Astrocyte (in vitro differentiated cells and primary cell): ENCODE results near the gene SEMA4B. TPM values are rescaled to one million over a fixed set of nuclear protein-coding genes. Genes with fewer than 3 reads are reported as not detected.
A peak's percentile ranks its signal among the peaks of the same experiment; 100 is the strongest.

Experiments used
- DNase-seq: peaks from one replicate; pipeline ENCODE4 v3.0.0-alpha.2; 2010; ENCODE audit warnings: low read depth
- FAIRE-seq: peaks from 2 replicates; lab custom pipeline; 2011; peaks lifted over from hg19 to GRCh38; lab: Jason Lieb, UNC
- H2AFZ ChIP-seq: 2 replicates; pipeline ENCODE4 v1.6.0; 2012; ENCODE audit warnings: low read depth, low read length, inconsistent platforms
- H3K27ac ChIP-seq: 2 replicates; pipeline ENCODE4 v1.5.1; 2011; ENCODE audit warnings: low read depth, low read length, inconsistent platforms
- H3K27me3 ChIP-seq: 2 replicates; pipeline ENCODE4 v1.6.0; 2011; ENCODE audit warnings: low read length, inconsistent platforms; ENCODE audit not compliant: insufficient read depth
- H3K36me3 ChIP-seq: 2 replicates; pipeline ENCODE4 v1.5.1; 2011; ENCODE audit warnings: low read length, inconsistent platforms; ENCODE audit not compliant: insufficient read depth
- H3K4me1 ChIP-seq: 2 replicates; pipeline ENCODE4 v1.5.1; 2011; ENCODE audit warnings: low read length, inconsistent platforms; ENCODE audit not compliant: insufficient read depth
- H3K4me2 ChIP-seq: 2 replicates; pipeline ENCODE4 v1.6.0; 2012; ENCODE audit warnings: low read length, inconsistent platforms
- H3K4me3 ChIP-seq: 2 replicates; pipeline ENCODE4 v1.5.1; 2011; ENCODE audit warnings: low read depth, mild to moderate bottlenecking, low read length, inconsistent platforms; ENCODE audit not compliant: insufficient read depth
- H3K79me2 ChIP-seq: 2 replicates; pipeline ENCODE4 v1.6.0; 2012; ENCODE audit warnings: mild to moderate bottlenecking, low read length, inconsistent platforms; ENCODE audit not compliant: insufficient read depth
- H3K9ac ChIP-seq: 2 replicates; pipeline ENCODE4 v1.6.0; 2012; ENCODE audit warnings: mild to moderate bottlenecking, low read length, inconsistent platforms
- H3K9me3 ChIP-seq: 2 replicates; pipeline ENCODE4 v1.5.1; 2012; ENCODE audit warnings: low read depth, mild to moderate bottlenecking, low read length, inconsistent platforms; ENCODE audit not compliant: insufficient read depth
- H4K20me1 ChIP-seq: 2 replicates; pipeline ENCODE4 v1.6.0; 2012; ENCODE audit warnings: low read length, inconsistent platforms; ENCODE audit not compliant: insufficient read depth
- H3K27ac Mint-ChIP-seq: one replicate; pipeline ENCODE4 v1.8.0; 2021; ENCODE audit warnings: mild to moderate bottlenecking, mixed read lengths; ENCODE audit not compliant: unreplicated experiment
- H3K27me3 Mint-ChIP-seq: one replicate; pipeline ENCODE4 v1.8.0; 2021; ENCODE audit warnings: low read depth, mixed read lengths; ENCODE audit not compliant: unreplicated experiment
- H3K36me3 Mint-ChIP-seq: one replicate; pipeline ENCODE4 v1.8.0; 2021; ENCODE audit warnings: low read depth, mixed read lengths; ENCODE audit not compliant: unreplicated experiment
- H3K4me1 Mint-ChIP-seq: one replicate; pipeline ENCODE4 v1.8.0; 2021; ENCODE audit warnings: low read depth, mixed read lengths; ENCODE audit not compliant: unreplicated experiment
- H3K4me3 Mint-ChIP-seq: one replicate; pipeline ENCODE4 v1.8.0; 2021; ENCODE audit warnings: mild to moderate bottlenecking, moderate library complexity, mixed read lengths; ENCODE audit not compliant: unreplicated experiment
- H3K9me3 Mint-ChIP-seq: one replicate; pipeline ENCODE4 v1.8.0; 2021; ENCODE audit warnings: mild to moderate bottlenecking, mixed read lengths; ENCODE audit not compliant: unreplicated experiment
- EZH2 ChIP-seq: IDR thresholded peaks from 2 replicates; pipeline ENCODE4 v1.6.1; 2012; ENCODE audit warnings: mild to moderate bottlenecking, low read length, inconsistent platforms; ENCODE audit not compliant: insufficient read depth
- total RNA-seq: library from RNA; stranded (reverse); gene quantifications from 2 replicates; pipeline ENCODE4 v1.2.1, GENCODE V29; 2021
- TF ChIP-seq, protein P1 (sequence below): IDR thresholded peaks from 2 replicates; pipeline ENCODE4 v1.5.1; 2011; ENCODE audit warnings: low read depth, mild to moderate bottlenecking, inconsistent platforms, low read length, moderate library complexity; ENCODE audit not compliant: insufficient read depth

SEMA4B gene
- total RNA-seq, 1 donor from 2014 or later: 9.9 TPM

DNA sequence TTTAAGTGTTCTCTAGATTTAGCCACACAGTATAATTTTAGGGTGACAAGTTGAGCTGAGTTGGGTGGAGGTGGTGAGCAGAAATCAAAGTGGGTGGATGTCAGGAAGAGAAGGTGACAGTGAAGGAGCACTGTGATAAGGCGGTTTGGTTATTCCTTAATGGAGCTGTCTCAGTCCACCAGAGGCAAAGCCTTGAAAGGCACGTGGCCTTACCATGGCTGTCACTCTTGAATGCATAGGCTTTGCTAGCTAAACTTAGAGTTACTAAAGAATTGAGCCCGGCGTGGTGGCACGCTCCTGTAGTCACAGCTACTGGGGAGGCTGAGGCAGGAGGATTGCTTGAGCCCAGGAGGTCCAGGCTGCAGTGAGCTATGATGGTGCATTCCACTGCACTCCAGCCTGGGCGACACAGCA is 47.7 kb downstream of the SEMA4B start:
- Histone ChIP-seq H3K9ac (no peak overlapping the region), H3K4me1 (no peaks in the 10 kb centered on the region), H4K20me1 (no peaks in the 10 kb centered on the region), H3K9me3 (no peaks in the 10 kb centered on the region), H3K4me3 (peak overlapping the region; percentile 79), H3K27me3 (no peaks in the 10 kb centered on the region), H3K36me3 (no peaks in the 10 kb centered on the region), H3K27ac (no peak overlapping the region), H3K4me2 (peak overlapping the region; percentile 98), H2AFZ (peak overlapping the region; percentile 91), H3K79me2 (no peaks in the 10 kb centered on the region)
- DNase-seq (no peak), FAIRE-seq (no peak)
- H3K9me3 Mint-ChIP-seq: no peaks in the 10 kb centered on the region
- no peak overlapping the region for H3K27ac Mint-ChIP-seq
- H3K4me3 Mint-ChIP-seq: no peak overlapping the region
- H3K36me3 Mint-ChIP-seq: no peaks in the 10 kb centered on the region
- H3K27me3 Mint-ChIP-seq: no peaks in the 10 kb centered on the region
- H3K4me1 Mint-ChIP-seq: no peaks in the 10 kb centered on the region
- TF ChIP-seq, protein P1, sequence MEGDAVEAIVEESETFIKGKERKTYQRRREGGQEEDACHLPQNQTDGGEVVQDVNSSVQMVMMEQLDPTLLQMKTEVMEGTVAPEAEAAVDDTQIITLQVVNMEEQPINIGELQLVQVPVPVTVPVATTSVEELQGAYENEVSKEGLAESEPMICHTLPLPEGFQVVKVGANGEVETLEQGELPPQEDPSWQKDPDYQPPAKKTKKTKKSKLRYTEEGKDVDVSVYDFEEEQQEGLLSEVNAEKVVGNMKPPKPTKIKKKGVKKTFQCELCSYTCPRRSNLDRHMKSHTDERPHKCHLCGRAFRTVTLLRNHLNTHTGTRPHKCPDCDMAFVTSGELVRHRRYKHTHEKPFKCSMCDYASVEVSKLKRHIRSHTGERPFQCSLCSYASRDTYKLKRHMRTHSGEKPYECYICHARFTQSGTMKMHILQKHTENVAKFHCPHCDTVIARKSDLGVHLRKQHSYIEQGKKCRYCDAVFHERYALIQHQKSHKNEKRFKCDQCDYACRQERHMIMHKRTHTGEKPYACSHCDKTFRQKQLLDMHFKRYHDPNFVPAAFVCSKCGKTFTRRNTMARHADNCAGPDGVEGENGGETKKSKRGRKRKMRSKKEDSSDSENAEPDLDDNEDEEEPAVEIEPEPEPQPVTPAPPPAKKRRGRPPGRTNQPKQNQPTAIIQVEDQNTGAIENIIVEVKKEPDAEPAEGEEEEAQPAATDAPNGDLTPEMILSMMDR: no peak
- no peak for TF ChIP-seq EZH2

DNA sequence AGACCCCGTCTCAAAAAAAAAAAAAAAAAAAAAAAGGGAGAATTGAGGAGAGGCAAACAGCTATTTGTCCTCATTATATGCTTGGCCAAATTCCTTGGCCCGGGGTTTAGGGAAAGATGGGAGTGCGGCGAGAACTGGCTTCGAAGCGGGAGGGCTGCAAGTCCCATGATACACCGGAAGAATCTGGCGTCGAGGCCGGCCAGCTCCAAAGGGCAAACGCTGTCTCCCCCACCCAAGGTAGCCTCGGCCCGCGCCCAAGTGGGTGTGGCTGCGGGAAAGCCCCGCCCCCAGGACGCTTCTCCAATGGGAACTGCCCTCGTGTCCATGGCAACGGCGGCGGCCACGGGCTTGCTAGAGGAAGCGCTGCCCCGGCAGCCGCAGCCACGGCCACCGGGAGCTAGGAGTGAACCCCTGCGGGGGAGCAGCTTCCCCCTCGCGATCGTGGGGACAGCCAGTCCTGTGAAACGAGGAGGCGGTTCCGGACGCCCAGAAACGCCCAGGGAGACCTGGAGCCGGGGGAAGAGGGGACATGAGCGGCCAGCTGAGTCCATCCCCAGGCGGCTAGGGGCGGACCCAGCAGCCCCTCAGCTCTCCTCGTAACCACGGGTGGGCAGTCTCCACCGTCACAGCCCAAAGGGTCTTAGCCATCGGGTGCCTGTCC is 48.2 kb downstream of the SEMA4B start, which contains the start of gene TTLL13:
Gene TTLL13 (plus strand): TSS at position 354 of the 661 bp plus-strand sequence. CDS start 1,075 bp downstream, outside the sequence.
- H3K27ac Mint-ChIP-seq: no peak within 1 kb of the TSS
- H3K9ac ChIP-seq: peak within 1 kb of the TSS; percentile 73
- H3K27ac ChIP-seq: no peak within 1 kb of the TSS
- H3K9me3 Mint-ChIP-seq: no peaks in the 10 kb centered on the region
- TF ChIP-seq EZH2: no peak
- TF ChIP-seq, protein P1: no peak
- no peaks in the 10 kb centered on the region for H3K4me1 ChIP-seq
- FAIRE-seq: no peak
- H3K27me3 ChIP-seq: no peaks in the 10 kb centered on the region
- no peaks in the 10 kb centered on the region for H3K4me1 Mint-ChIP-seq
- peak within 1 kb of the TSS; percentile 79 for H3K4me3 ChIP-seq
- H3K36me3 ChIP-seq: no peaks in the 10 kb centered on the region
- H3K27me3 Mint-ChIP-seq: no peaks in the 10 kb centered on the region
- no peaks in the 10 kb centered on the region for H4K20me1 ChIP-seq
- no peaks in the 10 kb centered on the region for H3K79me2 ChIP-seq
- H3K36me3 Mint-ChIP-seq: no peaks in the 10 kb centered on the region
- DNase-seq: peak; percentile 65
- peak within 1 kb of the TSS; percentile 91 for H2AFZ ChIP-seq
- H3K4me3 Mint-ChIP-seq: peak within 1 kb of the TSS; percentile 71
- H3K4me2 ChIP-seq: peak within 1 kb of the TSS; percentile 98
- no peaks in the 10 kb centered on the region for H3K9me3 ChIP-seq

DNA sequence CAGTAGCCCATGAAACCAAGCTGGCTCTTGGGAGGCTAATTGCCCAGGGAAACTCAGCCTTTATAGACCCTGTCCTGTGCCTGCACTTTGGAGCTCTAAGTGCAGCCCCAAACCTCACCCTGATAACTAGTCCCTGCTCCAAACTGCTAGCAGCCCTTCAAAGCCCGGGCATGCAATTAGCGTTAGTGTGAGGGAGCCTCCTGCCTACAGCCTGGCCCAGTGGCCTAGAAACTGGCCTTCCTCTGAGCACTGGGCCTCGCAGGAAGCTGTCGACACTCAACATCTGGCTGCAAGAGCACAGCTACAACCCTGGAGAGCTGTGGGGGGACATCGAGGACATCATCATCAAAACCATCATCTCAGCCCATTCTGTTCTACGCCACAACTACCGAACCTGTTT is 56.6 kb downstream of the SEMA4B start:
- Histone ChIP-seq H3K4me3 (no peak overlapping the region), H3K27me3 (no peaks in the 10 kb centered on the region), H3K4me1 (peaks cover 8% of the 10 kb centered on the region), H2AFZ (no peak overlapping the region), H3K27ac (no peak overlapping the region), H3K79me2 (no peaks in the 10 kb centered on the region), H3K9me3 (no peaks in the 10 kb centered on the region), H3K4me2 (no peak overlapping the region), H3K36me3 (no peaks in the 10 kb centered on the region), H3K9ac (no peak overlapping the region), H4K20me1 (no peaks in the 10 kb centered on the region)
- FAIRE-seq (no peak), DNase-seq (no peak)
- peaks cover 2% of the 10 kb centered on the region for H3K36me3 Mint-ChIP-seq
- H3K4me3 Mint-ChIP-seq: no peak overlapping the region
- H3K27me3 Mint-ChIP-seq: peaks cover 20% of the 10 kb centered on the region
- H3K9me3 Mint-ChIP-seq: no peaks in the 10 kb centered on the region
- H3K27ac Mint-ChIP-seq: no peak overlapping the region
- peaks cover 3% of the 10 kb centered on the region for H3K4me1 Mint-ChIP-seq
- TF ChIP-seq, protein P1: no peak
- TF ChIP-seq EZH2: no peak
